Body of pancreas (tissue), 4 donors: ENCODE results near the gene KLK6. TPM values are rescaled to one million over a fixed set of nuclear protein-coding genes. Genes with fewer than 3 reads are reported as not detected.

Experiments
- ATAC-seq: fragments of 150-250 bp; one replicate; pipeline ENCODE4 v1.9.1; 2016
- DNase-seq, 4 donors: peaks; one replicate each; pipeline ENCODE4 v3.0.0-alpha.2; 2019
- H3K27ac ChIP-seq, 4 donors: fragments of 200-600 bp; sonication (generic); 1 replicate in 3 of 4; 2 replicates in 1 of 4; pipeline versions ENCODE4 v1.5.1 to v1.6.1; 2016 to 2019; ENCODE audit warnings: mild to moderate bottlenecking in 1 of 4, mixed read lengths in 1 of 4, moderate library complexity in 1 of 4
- H3K27me3 ChIP-seq, 2 donors: fragments of 200-600 bp; sonication (generic); one replicate each; pipeline ENCODE4 v1.6.0; 2016; ENCODE audit warnings: mild to moderate bottlenecking in 1 of 2
- H3K36me3 ChIP-seq, 2 donors: fragments of 200-600 bp; sonication (generic); replicated peaks in 1 of 2; 2 replicates each; pipeline ENCODE4 v1.5.1; 2016; ENCODE audit warnings: low read depth in 2 of 2; ENCODE audit not compliant: insufficient read depth in 1 of 2
- H3K4me1 ChIP-seq: fragments of 200-600 bp; sonication (generic); one replicate; pipeline ENCODE4 v1.6.0; 2016
- H3K4me3 ChIP-seq, 2 donors: fragments of 200-600 bp; sonication (generic); 1 replicate in 1 of 2; 2 replicates in 1 of 2; pipeline ENCODE4 v1.5.1; 2016 to 2019
- H3K9me3 ChIP-seq, 3 donors: fragments of 200-600 bp; sonication (generic); 1 replicate in 2 of 3; 2 replicates in 1 of 3; pipeline ENCODE4 v1.5.1; 2016
- POLR2A ChIP-seq, 3 donors: fragments of 450-650 bp; IDR thresholded peaks; one replicate each; pipeline ENCODE4 v1.6.1; 2016; ENCODE audit warnings: antibody characterized with exemption in 3 of 3, mild to moderate bottlenecking in 2 of 3
- WGBS, 2 donors: methylation state at CpG; one replicate each; pipeline ENCODE4 v1.1.5; 2017; 5-methylcytosine and 5-hydroxymethylcytosine counted together
- intact Hi-C: fragments of 100-400 bp; cut with DNase I; formaldehyde crosslinking; loops from one replicate; pipeline ENCODE4 v1.15.1; 2023
- total RNA-seq, 2 donors: library from RNA; depleted of rRNA; stranded (reverse); fragments of >200 nt; gene quantifications; one replicate each; pipeline ENCODE4 v1.1.0, GENCODE V29; 2016
- TF ChIP-seq, protein P1 (sequence below), 7 experiments: fragments of 450-650 bp in 4 of 7; fragments of 200-600 bp in 3 of 7; sonication (generic) in 3 of 7; IDR thresholded peaks; one replicate each; pipeline ENCODE4 v1.5.1; 2016 to 2019; ENCODE audit warnings: antibody characterized with exemption in 7 of 7

The KLK6 gene
- total RNA-seq, 2 donors from 2014 or later: not detected

DNA sequence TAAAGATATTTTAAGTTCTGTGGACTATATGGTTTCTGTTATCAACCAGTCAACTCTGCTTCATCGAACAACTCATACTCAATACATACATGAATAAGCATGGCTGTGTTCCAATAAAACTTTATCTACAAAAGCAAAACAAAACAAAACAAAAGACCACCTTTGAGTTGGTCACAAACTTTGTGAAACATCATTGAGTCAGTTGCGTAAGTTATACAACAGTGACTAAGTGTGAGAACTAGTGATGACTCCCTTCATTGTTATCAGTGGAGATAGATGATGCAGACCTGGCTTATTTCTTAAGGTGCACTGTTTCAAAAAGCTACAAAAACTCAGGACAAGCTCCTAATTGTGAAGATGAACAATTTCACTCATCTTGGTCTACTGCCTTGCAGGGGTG lies 43.7 kb downstream of the KLK6 start:
- ATAC-seq (no peak), DNase-seq (no peak)
- Histone ChIP-seq H3K4me3 (no peak overlapping the region), H3K4me1 (peaks cover 3% of the 10 kb centered on the region), H3K27ac (no peak overlapping the region), H3K9me3 (no peaks in the 10 kb centered on the region), H3K36me3 (no peaks in the 10 kb centered on the region), H3K27me3 (peaks cover 0 to 14% of the 10 kb centered on the region in 2 donors)
- TF ChIP-seq POLR2A (IDR thresholded peaks at IDR 0.05): no peak
- TF ChIP-seq, protein P1, sequence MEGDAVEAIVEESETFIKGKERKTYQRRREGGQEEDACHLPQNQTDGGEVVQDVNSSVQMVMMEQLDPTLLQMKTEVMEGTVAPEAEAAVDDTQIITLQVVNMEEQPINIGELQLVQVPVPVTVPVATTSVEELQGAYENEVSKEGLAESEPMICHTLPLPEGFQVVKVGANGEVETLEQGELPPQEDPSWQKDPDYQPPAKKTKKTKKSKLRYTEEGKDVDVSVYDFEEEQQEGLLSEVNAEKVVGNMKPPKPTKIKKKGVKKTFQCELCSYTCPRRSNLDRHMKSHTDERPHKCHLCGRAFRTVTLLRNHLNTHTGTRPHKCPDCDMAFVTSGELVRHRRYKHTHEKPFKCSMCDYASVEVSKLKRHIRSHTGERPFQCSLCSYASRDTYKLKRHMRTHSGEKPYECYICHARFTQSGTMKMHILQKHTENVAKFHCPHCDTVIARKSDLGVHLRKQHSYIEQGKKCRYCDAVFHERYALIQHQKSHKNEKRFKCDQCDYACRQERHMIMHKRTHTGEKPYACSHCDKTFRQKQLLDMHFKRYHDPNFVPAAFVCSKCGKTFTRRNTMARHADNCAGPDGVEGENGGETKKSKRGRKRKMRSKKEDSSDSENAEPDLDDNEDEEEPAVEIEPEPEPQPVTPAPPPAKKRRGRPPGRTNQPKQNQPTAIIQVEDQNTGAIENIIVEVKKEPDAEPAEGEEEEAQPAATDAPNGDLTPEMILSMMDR (IDR thresholded peaks at IDR 0.05): no peak
- WGBS, 2 donors: 83 to 85% methylated on average over 2 of the region's 2 CpGs
- intact Hi-C loops: no loop called here

- ATAC-seq: no peak
- DNase-seq: no peak
- Histone ChIP-seq H3K27ac (no peak overlapping the region), H3K27me3 (peaks cover 0 to 12% of the 10 kb centered on the region in 2 donors), H3K9me3 (no peaks in the 10 kb centered on the region), H3K36me3 (no peaks in the 10 kb centered on the region), H3K4me1 (no peaks in the 10 kb centered on the region), H3K4me3 (no peak overlapping the region)
- WGBS, 2 donors: 43 to 54% methylated on average over 6 of the region's 6 CpGs
- TF ChIP-seq, protein P1 (IDR thresholded peaks at IDR 0.05): no peak
- no peak for TF ChIP-seq POLR2A (IDR thresholded peaks at IDR 0.05)
- intact Hi-C loops: no loop called here
These were observed 44.8 kb downstream of the KLK6 start for GRCh38 chr19:50924586-50924985.

- intact Hi-C loops: no loop called here
These were observed 47.0 kb downstream of the KLK6 start for GRCh38 chr19:50922317-50922853.

GRCh38 chr19:50921426-50922316 lies 47.7 kb downstream of the KLK6 start:
- Histone ChIP-seq H3K4me1 (no peaks in the 10 kb centered on the region), H3K36me3 (no peaks in the 10 kb centered on the region), H3K9me3 (no peaks in the 10 kb centered on the region), H3K27ac (no peak overlapping the region), H3K27me3 (peaks cover 0 to 9% of the 10 kb centered on the region in 2 donors), H3K4me3 (no peak overlapping the region)
- ATAC-seq (peak; percentile 15), DNase-seq (no peak)
- TF ChIP-seq POLR2A (IDR thresholded peaks at IDR 0.05): no peak
- TF ChIP-seq, protein P1 (IDR thresholded peaks at IDR 0.05): no peak
- intact Hi-C loops: no loop called here
- 3% methylated on average over 12 of the region's 12 CpGs for WGBS, 2 donors

More at GRCh38 chr19:50922317-50922853, 47.0 kb downstream of the KLK6 start:
- WGBS, 2 donors: 21 to 38% methylated on average over 16 to 21 of the region's 21 CpGs
- Histone ChIP-seq H3K4me1 (no peaks in the 10 kb centered on the region), H3K36me3 (no peaks in the 10 kb centered on the region), H3K9me3 (no peaks in the 10 kb centered on the region), H3K27me3 (peaks cover 0 to 9% of the 10 kb centered on the region in 2 donors), H3K4me3 (no peak overlapping the region), H3K27ac (no peak overlapping the region)
- peak; percentile 77 to 83 (median 82) for DNase-seq
- peak; percentile 95 for ATAC-seq
- TF ChIP-seq POLR2A (IDR thresholded peaks at IDR 0.05): no peak
- TF ChIP-seq, protein P1 (IDR thresholded peaks at IDR 0.05): peak; percentile 57 to 89 (median 83)
